Measurements from ENCODE around the gene NCKAP5. TPM values are rescaled to one million over a fixed set of nuclear protein-coding genes. Genes with fewer than 3 reads are reported as not detected.

The NCKAP5 gene
- total and polyA plus RNA-seq, 2 donors (not counting 1 experiment from before 2014, with no cell fraction given): not detected

GRCh38 chr2:132632000-132632649 lies 936.1 kb downstream of the NCKAP5 start:
- no peaks in the 10 kb centered on the region for H3K4me1 Mint-ChIP-seq
- peaks cover 0 to 5% (median 0%) of the 10 kb centered on the region in 3 donors for H3K9me3 ChIP-seq (ENCODE audit: control extremely low read depth in 1 of 3, control insufficient read depth in 2 of 3, insufficient read depth in 1 of 3, low read length in 2 of 3)
- CTCF ChIA-PET: no interaction called here
- no peak for ATAC-seq (ENCODE audit: low read depth)
- POLR2A ChIA-PET: no interaction called here
- intact Hi-C loops (cut with micrococcal nuclease): no loop called here
- H3K27ac Mint-ChIP-seq: no peak overlapping the region
- peaks cover 7% of the 10 kb centered on the region for H3K9me3 Mint-ChIP-seq (ENCODE audit: insufficient read depth)
- no peaks in the 10 kb centered on the region for H4K20me1 ChIP-seq (ENCODE audit: control insufficient read depth, insufficient read depth, low read length, poor library complexity, severe bottlenecking)
- no peak overlapping the region for H3K4me3 Mint-ChIP-seq
- no peaks in the 10 kb centered on the region for H3K4me1 ChIP-seq (ENCODE audit: control insufficient read depth in 2 of 2, insufficient read depth in 2 of 2, low read length in 2 of 2)
- 81% methylated on average over 2 of the region's 6 CpGs for WGBS (ENCODE audit: insufficient coverage)
- H2AFZ ChIP-seq (ENCODE audit: insufficient read depth, low read depth, low read length, poor library complexity, severe bottlenecking): no peak overlapping the region
- H3K9ac ChIP-seq (ENCODE audit: low read length): no peak overlapping the region
- H3K27me3 Mint-ChIP-seq: peaks cover 4% of the 10 kb centered on the region
- H3K4me3 ChIP-seq (ENCODE audit: control extremely low read depth in 1 of 5, extremely low read depth in 1 of 5, insufficient read depth in 1 of 5, low read depth in 2 of 5, low read length in 4 of 5): no peak overlapping the region
- H3K27ac ChIP-seq (ENCODE audit: low read length in 2 of 2): no peak overlapping the region
- H3K79me2 ChIP-seq (ENCODE audit: control insufficient read depth, insufficient read depth, low read length): no peaks in the 10 kb centered on the region
- H3K36me3 ChIP-seq (replicated peaks in 1 of 2; ENCODE audit: control extremely low read depth in 1 of 2, control insufficient read depth in 1 of 2, extremely low read depth in 1 of 2, insufficient read depth in 2 of 2, low read length in 1 of 2): no peaks in the 10 kb centered on the region
- no peak for TF ChIP-seq EZH2 (IDR thresholded peaks at IDR 0.05; ENCODE audit: borderline replicate concordance, insufficient read depth, low read depth, low read length, poor library complexity, severe bottlenecking)
- TF ChIP-seq CTCF (IDR thresholded peaks at IDR 0.05): no peak
- no peak for DNase-seq
- H3K4me2 ChIP-seq (replicated peaks; ENCODE audit: low read depth, low read length, poor library complexity, severe bottlenecking): no peak overlapping the region
- H3K27me3 ChIP-seq (replicated peaks in 1 of 4; ENCODE audit: control extremely low read depth in 1 of 4, control insufficient read depth in 3 of 4, insufficient read depth in 4 of 4, low read length in 3 of 4): no peaks in the 10 kb centered on the region

- TF ChIP-seq CTCF (IDR thresholded peaks at IDR 0.05): no peak
- TF ChIP-seq EZH2 (IDR thresholded peaks at IDR 0.05; ENCODE audit: borderline replicate concordance, insufficient read depth, low read depth, low read length, poor library complexity, severe bottlenecking): no peak
- no peak for DNase-seq
- Mint-ChIP-seq H3K9me3 (ENCODE audit: insufficient read depth) (no peaks in the 10 kb centered on the region), H3K27me3 (no peaks in the 10 kb centered on the region), H3K4me1 (no peaks in the 10 kb centered on the region), H3K4me3 (no peak overlapping the region), H3K27ac (no peak overlapping the region)
- 100% methylated on average over 2 of the region's 3 CpGs for WGBS (ENCODE audit: insufficient coverage)
- CTCF ChIA-PET: no interaction called here
- H3K9ac ChIP-seq (ENCODE audit: low read length): no peak overlapping the region
- no peaks in the 10 kb centered on the region for H3K27me3 ChIP-seq (replicated peaks in 1 of 4; ENCODE audit: control extremely low read depth in 1 of 4, control insufficient read depth in 3 of 4, insufficient read depth in 4 of 4, low read length in 3 of 4)
- no peak overlapping the region for H3K4me2 ChIP-seq (replicated peaks; ENCODE audit: low read depth, low read length, poor library complexity, severe bottlenecking)
- peaks cover 0 to 3% (median 0%) of the 10 kb centered on the region in 3 donors for H3K9me3 ChIP-seq (ENCODE audit: control extremely low read depth in 1 of 3, control insufficient read depth in 2 of 3, insufficient read depth in 1 of 3, low read length in 2 of 3)
- no peaks in the 10 kb centered on the region for H4K20me1 ChIP-seq (ENCODE audit: control insufficient read depth, insufficient read depth, low read length, poor library complexity, severe bottlenecking)
- H3K79me2 ChIP-seq (ENCODE audit: control insufficient read depth, insufficient read depth, low read length): no peaks in the 10 kb centered on the region
- H3K4me1 ChIP-seq (ENCODE audit: control insufficient read depth in 2 of 2, insufficient read depth in 2 of 2, low read length in 2 of 2): no peaks in the 10 kb centered on the region
- no peak for ATAC-seq (ENCODE audit: low read depth)
- H3K27ac ChIP-seq (ENCODE audit: low read length in 2 of 2): no peak overlapping the region
- no peaks in the 10 kb centered on the region for H3K36me3 ChIP-seq (replicated peaks in 1 of 2; ENCODE audit: control extremely low read depth in 1 of 2, control insufficient read depth in 1 of 2, extremely low read depth in 1 of 2, insufficient read depth in 2 of 2, low read length in 1 of 2)
- no peak overlapping the region for H3K4me3 ChIP-seq (ENCODE audit: control extremely low read depth in 1 of 5, extremely low read depth in 1 of 5, insufficient read depth in 1 of 5, low read depth in 2 of 5, low read length in 4 of 5)
- no peak overlapping the region for H2AFZ ChIP-seq (ENCODE audit: insufficient read depth, low read depth, low read length, poor library complexity, severe bottlenecking)
- POLR2A ChIA-PET: no interaction called here
- intact Hi-C loops (cut with micrococcal nuclease): no loop called here
Measured at GRCh38 chr2:132627536-132627935, 940.7 kb downstream of the NCKAP5 start.
